A549 treated with DMSO at 1 μM for 4 hours (cell line): ENCODE data around the gene EMX1. TPM values are rescaled to one million over a fixed set of nuclear protein-coding genes. Genes with fewer than 3 reads are reported as not detected.

ENCODE experiments used
- total RNA-seq: library from RNA; stranded (reverse); fragments of 200-300 nt; extraction: Qiagen RNA extraction; gene quantifications from 5 replicates; pipeline ENCODE4 v1.2.3, GENCODE V29; 2022; ENCODE audit warnings: low read depth

The EMX1 gene
- 0.07 to 0.38 TPM (median 0.10 TPM) in 4 of 5 replicates, not detected in the other for total RNA-seq

DNA sequence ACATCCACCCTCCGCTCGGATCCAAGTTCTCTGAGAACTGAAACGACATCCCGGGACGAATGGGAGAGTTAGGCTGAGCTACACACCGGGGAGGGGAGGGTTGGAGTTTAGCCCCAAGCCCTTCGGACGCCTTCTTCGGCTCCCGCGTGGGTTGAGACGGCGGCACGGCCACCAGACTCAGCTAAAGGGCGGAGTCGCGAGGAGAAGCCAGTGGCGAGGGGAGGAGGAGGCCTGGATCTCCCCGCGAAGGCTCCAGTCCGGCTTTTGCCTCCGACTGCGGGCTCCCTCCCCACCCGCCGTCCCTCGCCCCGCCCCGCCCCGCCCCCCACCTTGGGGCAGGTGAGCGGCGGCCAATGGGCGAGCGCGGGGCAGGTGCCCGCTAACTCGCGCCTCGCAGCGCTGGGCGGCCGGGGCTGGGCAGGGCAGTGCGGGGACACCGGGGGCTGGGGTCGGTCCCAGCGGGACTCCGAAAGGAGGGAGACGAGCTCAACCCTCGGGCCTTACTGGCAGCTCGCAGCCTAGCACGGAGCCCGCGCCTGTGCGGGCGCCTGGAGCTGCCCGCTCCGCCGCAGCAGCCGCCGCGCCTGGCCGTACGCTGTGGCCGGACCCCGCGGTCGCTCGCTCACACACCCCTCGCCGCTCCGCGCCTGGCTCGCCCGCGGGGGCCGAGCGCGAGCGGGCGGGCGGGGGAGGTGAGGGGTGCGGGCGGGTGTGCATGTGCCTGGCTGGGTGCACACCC is at the start of gene EMX1:
Gene EMX1 (plus strand): TSS at position 382 of the 739 bp plus-strand sequence. CDS start 334 bp downstream, at position 716.

DNA sequence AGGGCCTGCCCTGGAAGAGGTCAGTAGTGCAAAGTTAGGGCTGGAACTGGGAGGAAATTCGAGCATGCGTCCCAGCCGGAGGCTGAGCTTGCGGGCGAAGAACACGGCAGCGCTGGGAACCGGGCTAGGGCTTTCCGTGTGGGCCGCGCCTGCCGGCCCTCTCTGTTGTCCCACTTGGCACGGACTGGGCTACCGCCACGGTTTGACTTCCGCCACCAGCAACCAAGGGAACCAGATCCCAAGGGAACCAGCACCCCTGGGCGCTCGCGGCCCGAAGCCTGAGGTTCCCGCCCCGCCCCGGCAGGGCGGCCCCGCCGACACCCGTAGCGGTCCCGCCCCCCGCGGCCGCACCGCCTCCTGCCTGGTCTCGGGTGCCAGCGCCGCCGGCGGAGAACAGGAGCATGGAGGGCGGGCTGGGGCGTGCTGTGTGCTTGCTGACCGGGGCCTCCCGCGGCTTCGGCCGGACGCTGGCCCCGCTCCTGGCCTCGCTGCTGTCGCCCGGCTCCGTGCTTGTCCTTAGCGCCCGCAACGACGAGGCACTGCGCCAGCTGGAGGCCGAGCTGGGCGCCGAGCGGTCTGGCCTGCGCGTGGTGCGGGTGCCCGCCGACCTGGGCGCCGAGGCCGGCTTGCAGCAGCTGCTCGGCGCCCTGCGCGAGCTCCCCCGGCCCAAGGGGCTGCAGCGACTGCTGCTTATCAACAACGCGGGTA is 30.1 kb upstream of the EMX1 start, which contains the start of gene SPR:
Gene SPR (plus strand): TSS at position 377 of the 708 bp plus-strand sequence. CDS start 25 bp downstream, at position 402.

Other genes starting within 250 kb of the EMX1 start
- 6.7 to 9.7 TPM (median 8.8 TPM) in 5 replicates for gene EXOC6B, start 91.5 kb upstream of the EMX1 start, total RNA-seq
- 95.3 to 149 TPM (median 137 TPM) in 5 replicates for gene SPR, start 30.1 kb upstream of the EMX1 start, total RNA-seq
- 13.5 to 17.9 TPM (median 17.2 TPM) in 5 replicates for gene SFXN5, start 154.2 kb downstream of the EMX1 start, total RNA-seq
- 35.3 to 38.8 TPM (median 37.0 TPM) in 5 replicates for gene RAB11FIP5, start 195.4 kb downstream of the EMX1 start, total RNA-seq